Measurements from ENCODE around the gene VPS52. TPM values are rescaled to one million over a fixed set of nuclear protein-coding genes. Genes with fewer than 3 reads are reported as not detected.

VPS52 gene
- total RNA-seq, 1 donor from 2014 or later = 36.0 TPM

DNA sequence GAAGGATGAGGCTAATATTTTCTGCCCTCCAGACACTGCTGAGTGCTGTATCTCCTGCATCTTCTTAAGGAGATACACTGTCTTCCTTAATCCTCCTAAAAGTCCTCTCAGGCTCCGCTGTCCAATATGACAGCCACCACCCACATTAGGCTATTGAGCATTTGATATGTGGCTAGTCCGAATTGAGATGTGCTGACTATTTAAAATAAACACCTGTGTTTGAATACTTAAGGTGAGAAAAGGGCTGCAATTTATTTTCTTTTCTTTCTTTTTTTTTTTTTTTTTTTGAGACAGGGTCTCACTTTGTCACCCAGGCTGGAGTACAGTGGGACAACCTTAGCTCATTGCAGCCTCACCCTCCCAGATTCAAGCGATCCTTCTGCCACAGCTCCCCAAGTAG lies 30.2 kb upstream of the VPS52 start:
- no peak for DNase-seq (ENCODE audit: low spot score)
- no peak overlapping the region for H3K4me3 Mint-ChIP-seq (ENCODE audit: unreplicated experiment)
- H3K4me1 Mint-ChIP-seq (ENCODE audit: low read depth) = peaks cover 32% of the 10 kb centered on the region
- H3K27ac Mint-ChIP-seq (ENCODE audit: unreplicated experiment) = no peak overlapping the region
- no peaks in the 10 kb centered on the region for H3K9me3 Mint-ChIP-seq (ENCODE audit: low read depth)
- TF ChIP-seq, protein P1, sequence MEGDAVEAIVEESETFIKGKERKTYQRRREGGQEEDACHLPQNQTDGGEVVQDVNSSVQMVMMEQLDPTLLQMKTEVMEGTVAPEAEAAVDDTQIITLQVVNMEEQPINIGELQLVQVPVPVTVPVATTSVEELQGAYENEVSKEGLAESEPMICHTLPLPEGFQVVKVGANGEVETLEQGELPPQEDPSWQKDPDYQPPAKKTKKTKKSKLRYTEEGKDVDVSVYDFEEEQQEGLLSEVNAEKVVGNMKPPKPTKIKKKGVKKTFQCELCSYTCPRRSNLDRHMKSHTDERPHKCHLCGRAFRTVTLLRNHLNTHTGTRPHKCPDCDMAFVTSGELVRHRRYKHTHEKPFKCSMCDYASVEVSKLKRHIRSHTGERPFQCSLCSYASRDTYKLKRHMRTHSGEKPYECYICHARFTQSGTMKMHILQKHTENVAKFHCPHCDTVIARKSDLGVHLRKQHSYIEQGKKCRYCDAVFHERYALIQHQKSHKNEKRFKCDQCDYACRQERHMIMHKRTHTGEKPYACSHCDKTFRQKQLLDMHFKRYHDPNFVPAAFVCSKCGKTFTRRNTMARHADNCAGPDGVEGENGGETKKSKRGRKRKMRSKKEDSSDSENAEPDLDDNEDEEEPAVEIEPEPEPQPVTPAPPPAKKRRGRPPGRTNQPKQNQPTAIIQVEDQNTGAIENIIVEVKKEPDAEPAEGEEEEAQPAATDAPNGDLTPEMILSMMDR (IDR thresholded peaks at IDR 0.05) = no peak
- peaks cover 12% of the 10 kb centered on the region for H3K36me3 Mint-ChIP-seq (ENCODE audit: low read depth)
- H3K27me3 Mint-ChIP-seq (ENCODE audit: low read depth) = no peaks in the 10 kb centered on the region

DNA sequence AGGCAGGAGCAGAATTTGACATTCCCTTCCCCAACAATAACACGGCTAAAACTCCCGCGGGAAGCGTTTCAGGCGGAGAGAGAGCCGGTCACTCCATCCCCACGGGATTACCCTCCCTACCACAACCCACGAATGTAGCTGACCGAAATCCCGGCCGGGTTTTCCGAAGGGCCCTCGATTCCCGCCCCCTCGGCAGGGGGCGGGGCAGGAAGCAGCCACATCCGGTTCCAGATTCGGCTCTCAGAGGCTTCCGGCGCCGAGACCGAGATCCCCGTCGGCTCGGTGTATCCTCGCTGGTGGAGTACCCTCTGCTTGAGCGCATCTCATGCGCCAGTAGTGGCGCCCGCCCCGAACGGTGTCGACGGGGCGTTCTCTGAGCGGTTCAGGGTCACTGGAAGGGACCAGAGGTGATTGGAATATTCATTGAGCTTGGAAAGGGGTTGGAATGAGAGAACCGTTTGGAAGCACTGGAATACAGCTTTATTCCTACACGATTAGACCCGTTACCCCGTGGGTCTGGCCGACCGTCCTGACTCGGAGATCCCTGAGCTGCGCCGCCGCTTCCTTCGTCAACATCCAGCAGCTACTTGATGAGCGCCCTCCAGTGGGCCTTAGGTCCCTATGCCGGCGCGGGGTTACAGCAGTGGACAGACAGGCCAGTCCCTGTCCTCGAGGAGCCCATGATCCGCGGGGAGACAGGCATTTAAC lies 27.7 kb upstream of the VPS52 start:
- H3K4me1 Mint-ChIP-seq (ENCODE audit: low read depth) = peaks cover 36% of the 10 kb centered on the region
- peak overlapping the region; percentile 99 for H3K27ac Mint-ChIP-seq (ENCODE audit: unreplicated experiment)
- peak; percentile 95 for DNase-seq (ENCODE audit: low spot score)
- no peaks in the 10 kb centered on the region for H3K9me3 Mint-ChIP-seq (ENCODE audit: low read depth)
- H3K27me3 Mint-ChIP-seq (ENCODE audit: low read depth) = no peaks in the 10 kb centered on the region
- TF ChIP-seq, protein P1 (IDR thresholded peaks at IDR 0.05) = peak; percentile 91
- peak overlapping the region; percentile 98 for H3K4me3 Mint-ChIP-seq (ENCODE audit: unreplicated experiment)
- H3K36me3 Mint-ChIP-seq (ENCODE audit: low read depth) = peaks cover 10% of the 10 kb centered on the region

DNA sequence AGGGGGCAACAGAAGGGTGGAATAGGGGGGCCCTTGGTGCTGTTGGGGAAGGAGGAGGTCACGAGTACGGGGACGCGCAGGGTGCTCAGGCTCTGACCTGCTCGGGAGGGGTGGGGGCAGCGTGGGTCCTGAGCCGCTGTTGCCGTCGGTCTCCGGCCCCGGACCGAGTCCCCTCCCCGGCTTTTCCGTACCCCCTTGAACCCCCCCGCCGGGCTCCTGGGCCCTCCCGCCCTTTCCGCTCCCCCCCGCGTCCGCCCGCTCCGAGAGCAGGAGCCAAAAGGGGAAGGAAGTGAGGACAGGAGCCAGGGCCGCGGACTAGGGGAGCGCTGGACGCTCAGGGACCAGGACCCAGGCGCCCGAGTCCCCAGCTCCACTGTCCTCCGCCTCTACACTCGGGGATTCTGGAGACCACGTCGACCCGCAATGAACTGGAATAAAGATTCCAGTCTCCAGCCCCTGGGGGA lies 27.1 kb upstream of the VPS52 start, which contains the start of gene RGL2:
RGL2 (minus strand) TSS at position 170 of the 464 bp plus-strand sequence. CDS start 332 bp downstream, outside the sequence.
- TF ChIP-seq, protein P1 (IDR thresholded peaks at IDR 0.05) = no peak
- H3K4me1 Mint-ChIP-seq (ENCODE audit: low read depth) = peaks cover 36% of the 10 kb centered on the region
- no peaks in the 10 kb centered on the region for H3K27me3 Mint-ChIP-seq (ENCODE audit: low read depth)
- DNase-seq (ENCODE audit: low spot score) = no peak
- H3K9me3 Mint-ChIP-seq (ENCODE audit: low read depth) = no peaks in the 10 kb centered on the region
- peak within 1 kb of the TSS; percentile 98 for H3K4me3 Mint-ChIP-seq (ENCODE audit: unreplicated experiment)
- H3K27ac Mint-ChIP-seq (ENCODE audit: unreplicated experiment) = peak within 1 kb of the TSS; percentile 99
- peaks cover 10% of the 10 kb centered on the region for H3K36me3 Mint-ChIP-seq (ENCODE audit: low read depth)

DNA sequence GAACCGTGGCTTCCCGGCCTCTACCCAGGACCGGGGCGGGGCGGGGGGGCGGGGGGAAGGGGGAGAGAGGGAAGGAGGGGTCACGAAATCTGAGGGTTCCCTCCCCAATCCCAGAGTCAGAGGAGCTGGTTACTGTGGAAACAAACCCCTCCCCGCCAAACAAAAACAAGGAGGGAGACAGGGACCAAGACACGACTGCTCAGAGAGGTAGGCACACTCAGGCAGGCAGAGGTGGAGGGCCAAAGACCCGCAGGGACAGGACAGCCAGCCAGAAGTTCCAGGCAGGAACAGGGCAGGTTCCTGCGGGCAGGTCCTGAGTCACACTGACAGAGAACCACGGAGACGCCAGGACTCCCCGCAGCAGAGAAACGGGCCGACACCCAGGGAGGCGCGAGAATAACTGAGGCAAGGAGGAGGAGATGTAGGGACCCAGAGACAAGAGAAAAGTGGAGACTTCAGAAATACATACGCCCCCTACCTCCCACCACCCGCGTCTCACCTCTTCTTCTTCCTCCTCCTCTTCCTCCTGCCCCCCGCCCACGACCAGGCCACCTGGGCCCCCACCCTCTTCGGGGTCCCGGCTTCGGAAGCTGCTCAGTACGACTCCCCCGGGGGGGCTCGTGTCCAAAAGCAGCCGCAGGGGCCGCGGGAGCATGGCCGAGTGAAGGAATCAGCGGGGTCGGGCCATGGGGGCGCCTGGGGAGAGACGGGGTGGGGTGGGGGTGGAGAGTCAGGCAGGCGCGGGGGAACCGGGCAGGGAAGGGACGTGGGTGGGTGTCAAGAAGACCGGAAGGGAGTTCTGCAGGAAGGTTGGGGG lies 26.5 kb upstream of the VPS52 start:
- no peaks in the 10 kb centered on the region for H3K27me3 Mint-ChIP-seq (ENCODE audit: low read depth)
- TF ChIP-seq, protein P1 (IDR thresholded peaks at IDR 0.05) = peak; percentile 42
- H3K27ac Mint-ChIP-seq (ENCODE audit: unreplicated experiment) = peak overlapping the region; percentile 99
- DNase-seq (ENCODE audit: low spot score) = no peak
- H3K36me3 Mint-ChIP-seq (ENCODE audit: low read depth) = peaks cover 7% of the 10 kb centered on the region
- H3K4me1 Mint-ChIP-seq (ENCODE audit: low read depth) = peaks cover 36% of the 10 kb centered on the region
- H3K9me3 Mint-ChIP-seq (ENCODE audit: low read depth) = no peaks in the 10 kb centered on the region
- H3K4me3 Mint-ChIP-seq (ENCODE audit: unreplicated experiment) = peak overlapping the region; percentile 98

DNA sequence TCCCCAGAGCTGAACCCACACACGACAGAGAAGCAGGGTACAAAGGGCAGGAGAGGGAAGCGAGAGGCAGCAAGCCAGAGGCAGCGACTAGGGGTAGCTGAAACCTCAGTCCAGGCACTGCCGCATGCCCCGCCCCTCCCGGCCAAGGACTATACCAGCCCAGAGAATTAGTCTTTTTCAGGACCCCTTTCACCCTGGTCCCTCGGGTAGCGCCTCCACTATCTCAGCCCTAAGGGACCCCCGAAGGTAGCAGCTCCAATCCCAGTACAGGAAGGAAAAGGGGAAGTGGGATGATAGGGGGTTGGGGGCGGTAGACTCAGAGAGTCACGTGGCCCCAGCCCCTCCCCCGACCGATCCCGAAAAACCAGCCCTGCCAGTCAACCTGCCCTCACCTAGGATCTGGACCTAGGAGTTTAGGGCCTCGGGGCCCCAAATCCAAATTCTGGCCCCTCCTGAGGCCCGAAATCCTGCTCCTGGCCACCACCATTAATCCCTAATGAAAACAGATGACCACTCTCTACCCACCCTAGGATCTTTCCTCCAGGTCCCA lies 25.8 kb upstream of the VPS52 start:
- Mint-ChIP-seq H3K9me3 (ENCODE audit: low read depth) (no peaks in the 10 kb centered on the region), H3K4me3 (ENCODE audit: unreplicated experiment) (peak overlapping the region; percentile 98), H3K36me3 (ENCODE audit: low read depth) (peaks cover 7% of the 10 kb centered on the region), H3K27me3 (ENCODE audit: low read depth) (no peaks in the 10 kb centered on the region), H3K4me1 (ENCODE audit: low read depth) (peaks cover 36% of the 10 kb centered on the region), H3K27ac (ENCODE audit: unreplicated experiment) (peak overlapping the region; percentile 74)
- TF ChIP-seq, protein P1 (IDR thresholded peaks at IDR 0.05) = no peak
- DNase-seq (ENCODE audit: low spot score) = no peak

Data from chondrocyte (in vitro differentiated cells).